ENCODE data around the gene HSBP1L1. TPM values are rescaled to one million over a fixed set of nuclear protein-coding genes. Genes with fewer than 3 reads are reported as not detected.

Gene HSBP1L1
- total and polyA plus RNA-seq, 2 of the 8 experiments (the other 6 are each of a cell fraction or from before 2014, with no cell fraction given) = 1.0 to 1.3 TPM

GRCh38 chr18:79921984-79922965 is 42.2 kb upstream of the HSBP1L1 start:
- Histone ChIP-seq H4K91ac (replicated peaks; ENCODE audit: insufficient read length, low read length) (no peak overlapping the region), H3K36me3 (ENCODE audit: control insufficient read depth in 2 of 4, insufficient read depth in 4 of 4, low read length in 3 of 4) (no peaks in the 10 kb centered on the region), H3K56ac (replicated peaks; ENCODE audit: insufficient read length, low read depth, low read length) (no peak overlapping the region), H3K4ac (replicated peaks; ENCODE audit: insufficient read length, low read depth, low read length) (no peak overlapping the region), H3K4me2 (ENCODE audit: insufficient read depth in 1 of 2, low read depth in 2 of 2, low read length in 2 of 2) (no peak overlapping the region), H3K27ac (ENCODE audit: low read depth, low read length) (no peak overlapping the region), H3K27me3 (replicated peaks in 1 of 4; ENCODE audit: control insufficient read depth in 3 of 4, extremely low read depth in 1 of 4, insufficient read depth in 3 of 4, low read length in 3 of 4) (no peaks in the 10 kb centered on the region), H4K5ac (ENCODE audit: insufficient read length, low read depth, low read length) (no peak overlapping the region), H4K8ac (ENCODE audit: extremely low read depth, insufficient read depth, low read length) (no peak overlapping the region), H3K18ac (ENCODE audit: extremely low read depth, low read length) (no peak overlapping the region), H2AK5ac (ENCODE audit: low read depth, low read length) (no peak overlapping the region), H3K23ac (ENCODE audit: insufficient read length) (no peak overlapping the region), H3K79me1 (ENCODE audit: low read depth, low read length) (no peaks in the 10 kb centered on the region), H2BK120ac (replicated peaks; ENCODE audit: low read depth, low read length) (no peak overlapping the region), H3K23me2 (ENCODE audit: low read depth, low read length) (peaks cover 5% of the 10 kb centered on the region; the same call in 1 of the 2 replicates), H4K20me1 (replicated peaks in 1 of 2; ENCODE audit: control insufficient read depth in 1 of 2, insufficient read depth in 2 of 2, low read length in 2 of 2) (peaks cover 0 to 5% of the 10 kb centered on the region in 2 experiments), H3K79me2 (ENCODE audit: control insufficient read depth in 1 of 2, insufficient read depth in 2 of 2, low read length in 2 of 2) (no peaks in the 10 kb centered on the region), H3K9ac (replicated peaks in 1 of 4; ENCODE audit: extremely low read depth in 1 of 4, low read depth in 3 of 4, low read length in 3 of 4) (no peak overlapping the region), H3K4me3 (ENCODE audit: extremely low read depth in 1 of 4, insufficient read depth in 2 of 4, low read depth in 3 of 4, low read length in 4 of 4) (no peak overlapping the region), H2BK15ac (ENCODE audit: low read length) (no peak overlapping the region), H2BK20ac (ENCODE audit: low read length) (no peak overlapping the region), H2BK5ac (ENCODE audit: low read depth, low read length) (no peak overlapping the region), H3K14ac (ENCODE audit: insufficient read length) (no peak overlapping the region), H2AFZ (ENCODE audit: low read length) (no peak overlapping the region), H2BK12ac (ENCODE audit: low read depth, low read length) (no peak overlapping the region), H3K4me1 (replicated peaks in 1 of 4; ENCODE audit: control insufficient read depth in 3 of 4, insufficient read depth in 4 of 4, low read length in 3 of 4) (no peaks in the 10 kb centered on the region; a peak in 2 of 7 replicates), H3K9me3 (ENCODE audit: insufficient read depth in 2 of 2, low read depth in 1 of 2, low read length in 1 of 2) (no peaks in the 10 kb centered on the region; a peak in 1 of 4 replicates)
- 91% methylated on average over 19 of the region's 24 CpGs; no CpG with 5 or more reads in 1 of the 2 experiments for WGBS, 2 experiments (ENCODE audit: extremely low coverage in 1 of 2, insufficient coverage in 1 of 2, insufficient read length in 1 of 2, insufficient replicate concordance in 2 of 2, low coverage in 1 of 2, low lambda C conversion rate in 2 of 2, missing lambda C conversion rate in 1 of 2)
- POLR2A ChIA-PET (ENCODE audit: partially characterized antibody) = no interaction called here
- FAIRE-seq (no peak), DNase-seq (ENCODE audit: low read depth in 1 of 2, low spot score in 2 of 2) (no peak)
- TF ChIP-seq HDAC2 (IDR thresholded peaks at IDR 0.05; ENCODE audit: borderline replicate concordance in 1 of 2, low read depth in 2 of 2, low read length in 2 of 2) (no peak), NRF1 (IDR thresholded peaks at IDR 0.05; ENCODE audit: low read depth, low read length) (no peak), HDAC6 (IDR thresholded peaks at IDR 0.05; ENCODE audit: low read depth, low read length) (no peak), RBBP5 (IDR thresholded peaks at IDR 0.05; ENCODE audit: borderline replicate concordance, low read depth, low read length) (no peak), EZH2 (IDR thresholded peaks at IDR 0.05; ENCODE audit: low read depth, low read length, severe bottlenecking) (no peak), SIRT6 (IDR thresholded peaks at IDR 0.05; ENCODE audit: low read length) (no peak), CEBPB (IDR thresholded peaks at IDR 0.05; ENCODE audit: low read depth, low read length) (no peak), MAX (IDR thresholded peaks at IDR 0.05) (no peak)
- CTCF ChIA-PET (ENCODE audit: partially characterized antibody) = no interaction called here
